Common myeloid progenitor, CD34-positive (primary cell): ENCODE results near the gene NEK7.

ENCODE experiments used
- CTCF ChIA-PET: fragments of 350-600 bp; sonication (Branson Sonifier 250); formaldehyde crosslinking; loops from one replicate; lab custom pipeline; 2021; ENCODE audit warnings: antibody characterized with exemption; lab: Charles Lee
- POLR2A ChIA-PET: fragments of 350-600 bp; sonication (Branson Sonifier 250); formaldehyde crosslinking; loops from one replicate; lab custom pipeline; 2021; ENCODE audit warnings: antibody characterized with exemption; lab: Charles Lee
- DNase-seq, 3 donors: peaks; one replicate each; pipeline versions ENCODE4 v3.0.0 to v3.0.0-alpha.2; 2013
- H3K27ac ChIP-seq, 2 experiments: 1 replicate in 1 of 2; 2 replicates in 1 of 2; pipeline ENCODE4 v1.7.0; 2013; ENCODE audit warnings: inconsistent platforms in 2 of 2, low read length in 2 of 2, mild to moderate bottlenecking in 2 of 2, low read depth in 1 of 2, moderate library complexity in 1 of 2; ENCODE audit not compliant: severe bottlenecking in 2 of 2, insufficient read depth in 1 of 2, poor library complexity in 1 of 2
- H3K27me3 ChIP-seq, 5 experiments: replicated peaks in 2 of 5; 1 replicate in 3 of 5; 2 replicates in 2 of 5; pipeline versions ENCODE4 v1.6.1 to v1.7.0; 2013; ENCODE audit warnings: low read length in 4 of 5, mild to moderate bottlenecking in 2 of 5, moderate library complexity in 2 of 5, inconsistent platforms in 1 of 5; ENCODE audit not compliant: insufficient read depth in 5 of 5, control insufficient read depth in 4 of 5
- H3K36me3 ChIP-seq, 4 experiments: 1 replicate in 2 of 4; 2 replicates in 2 of 4; pipeline versions ENCODE4 v1.6.1 to v1.7.0; 2013; ENCODE audit warnings: low read length in 3 of 4, control low read depth in 1 of 4, mild to moderate bottlenecking in 1 of 4; ENCODE audit not compliant: control insufficient read depth in 4 of 4, insufficient read depth in 4 of 4
- H3K4me1 ChIP-seq, 4 experiments: 1 replicate in 3 of 4; 2 replicates in 1 of 4; pipeline versions ENCODE4 v1.6.1 to v1.7.1; 2013; ENCODE audit warnings: low read length in 3 of 4, mild to moderate bottlenecking in 3 of 4, control low read depth in 1 of 4, inconsistent platforms in 1 of 4, moderate library complexity in 1 of 4; ENCODE audit not compliant: control insufficient read depth in 4 of 4, insufficient read depth in 4 of 4; ENCODE audit errors: control extremely low read depth in 1 of 4
- H3K4me3 ChIP-seq, 7 experiments: 1 replicate in 4 of 7; 2 replicates in 3 of 7; pipeline versions ENCODE4 v1.5.1 to v1.7.0; 2013; ENCODE audit warnings: mild to moderate bottlenecking in 7 of 7, low read length in 6 of 7, moderate library complexity in 6 of 7, inconsistent platforms in 2 of 7, low read depth in 2 of 7, control low read depth in 1 of 7; ENCODE audit not compliant: insufficient read depth in 4 of 7, control insufficient read depth in 1 of 7; ENCODE audit errors: extremely low read depth in 1 of 7
- H3K9me3 ChIP-seq, 5 experiments: 1 replicate in 4 of 5; 2 replicates in 1 of 5; pipeline versions ENCODE4 v1.6.1 to v1.7.1; 2013; ENCODE audit warnings: low read length in 4 of 5, mild to moderate bottlenecking in 2 of 5, inconsistent platforms in 1 of 5, low read depth in 1 of 5, moderate library complexity in 1 of 5; ENCODE audit not compliant: control insufficient read depth in 4 of 5, insufficient read depth in 2 of 5; ENCODE audit errors: control extremely low read depth in 1 of 5
- WGBS: methylation state at CpG from one replicate; pipeline ENCODE4 v1.1.5; 2013; ENCODE audit not compliant: insufficient coverage; 5-methylcytosine and 5-hydroxymethylcytosine counted together

Gene NEK7

GRCh38 chr1:198238121-198238520, 81.3 kb downstream of the NEK7 start:
- no peaks in the 10 kb centered on the region for H3K27me3 ChIP-seq
- POLR2A ChIA-PET = no interaction called here
- peak; percentile 70 to 96 (median 95) for DNase-seq
- no peak overlapping the region for H3K27ac ChIP-seq
- CTCF ChIA-PET = no interaction called here
- peaks cover 0 to 26% (median 11%) of the 10 kb centered on the region in 4 experiments for H3K4me1 ChIP-seq
- WGBS = 0% methylated on average over 2 of the region's 2 CpGs
- no peak overlapping the region for H3K4me3 ChIP-seq
- H3K36me3 ChIP-seq = peaks cover 3 to 19% (median 12%) of the 10 kb centered on the region in 4 experiments
- peaks cover 0 to 9% (median 2%) of the 10 kb centered on the region in 5 experiments for H3K9me3 ChIP-seq

DNA sequence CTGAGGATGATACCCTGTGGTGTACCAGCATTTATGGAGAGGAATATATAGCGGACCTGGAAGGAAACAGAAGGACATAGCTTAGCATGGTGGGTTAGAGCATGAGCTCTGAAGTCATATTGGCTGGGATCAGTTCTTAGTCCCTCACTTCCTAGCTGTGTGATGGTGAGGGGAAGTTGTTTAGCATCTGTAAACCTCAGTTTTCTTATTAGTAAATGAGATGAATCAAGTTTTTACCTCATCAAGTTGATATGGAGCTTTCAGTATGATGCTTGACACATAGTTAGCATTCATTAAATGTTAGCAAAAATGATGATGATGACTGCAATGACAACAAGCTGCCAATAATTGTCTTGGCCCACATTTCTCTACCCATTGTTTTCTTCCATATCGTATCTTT, 84.8 kb downstream of the NEK7 start:
- Histone ChIP-seq H3K4me1 (peaks cover 0 to 19% (median 4%) of the 10 kb centered on the region in 4 experiments), H3K4me3 (no peak overlapping the region), H3K9me3 (peaks cover 0 to 5% (median 1%) of the 10 kb centered on the region in 5 experiments), H3K27me3 (no peaks in the 10 kb centered on the region), H3K27ac (no peak overlapping the region), H3K36me3 (peaks cover 4 to 24% (median 7%) of the 10 kb centered on the region in 4 experiments)
- 45% methylated on average over 2 of the region's 2 CpGs for WGBS
- DNase-seq = no peak
- ChIA-PET POLR2A (no interaction called here), CTCF (interaction anchor here (1.2 to 1.5 kb wide), 2 partner anchors 15 to 23 kb away, joined by 3 read pairs; no protein-coding TSS in a partner anchor)

- ChIA-PET POLR2A (no interaction called here), CTCF (interaction anchor here (0.8 to 1.6 kb wide), 3 partner anchors 9 to 32 kb away, joined by 3 to 5 read pairs (median 4); no protein-coding TSS in a partner anchor)
- Histone ChIP-seq H3K9me3 (no peaks in the 10 kb centered on the region), H3K36me3 (peaks cover 0 to 13% (median 3%) of the 10 kb centered on the region in 4 experiments), H3K27me3 (no peaks in the 10 kb centered on the region), H3K4me3 (no peak overlapping the region), H3K4me1 (no peaks in the 10 kb centered on the region), H3K27ac (no peak overlapping the region)
- DNase-seq = no peak
Measured at GRCh38 chr1:198244772-198245171, 88.0 kb downstream of the NEK7 start.

DNA sequence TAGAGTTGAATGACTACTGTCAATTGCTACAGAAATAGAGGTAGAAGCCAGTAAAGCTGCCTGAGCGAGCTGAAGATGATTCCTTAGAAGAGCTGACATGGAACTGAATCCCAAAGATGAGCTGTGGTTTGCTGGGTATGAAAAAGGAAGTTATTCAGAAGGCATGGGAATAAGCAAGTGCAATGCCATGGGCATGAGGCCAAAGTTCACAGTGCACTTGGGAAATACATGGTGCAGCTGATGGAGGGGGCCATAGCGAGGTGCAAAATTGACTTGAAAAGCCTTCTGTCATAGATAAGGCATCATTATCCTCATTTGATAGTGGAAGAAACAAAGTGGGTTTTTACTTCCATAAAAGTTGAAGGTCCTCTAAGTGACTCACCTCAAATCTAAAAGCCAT, 88.6 kb downstream of the NEK7 start:
- POLR2A ChIA-PET = no interaction called here
- WGBS = 94% methylated on average over 2 of the region's 2 CpGs
- CTCF ChIA-PET = interaction anchor here (0.9 to 1.6 kb wide), 2 partner anchors 13 to 33 kb away, joined by 3 to 5 read pairs; no protein-coding TSS in a partner anchor

DNA sequence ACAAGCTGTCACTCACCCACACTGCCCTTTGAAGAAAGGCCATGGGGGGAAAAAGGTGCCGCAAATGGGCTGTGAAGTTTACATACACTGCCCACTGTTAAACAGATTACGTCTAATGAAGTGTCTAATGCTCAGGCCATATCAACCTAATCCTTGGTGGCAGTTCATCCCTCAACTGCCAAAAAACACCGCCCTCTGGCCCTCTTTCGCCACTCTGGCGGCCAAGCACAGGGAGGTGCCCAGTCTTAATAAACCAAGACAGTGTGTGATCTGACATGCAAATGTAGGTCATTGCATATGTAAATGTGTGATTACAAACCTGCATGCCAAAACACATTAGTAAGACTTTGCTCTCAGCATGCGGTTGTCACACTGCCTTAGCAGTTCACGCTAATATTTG, 89.5 kb downstream of the NEK7 start:
- Histone ChIP-seq H3K4me3 (no peak overlapping the region), H3K27me3 (no peaks in the 10 kb centered on the region), H3K4me1 (no peaks in the 10 kb centered on the region), H3K9me3 (no peaks in the 10 kb centered on the region), H3K27ac (no peak overlapping the region), H3K36me3 (peaks cover 0 to 11% (median 3%) of the 10 kb centered on the region in 4 experiments)
- DNase-seq = no peak
- 100% methylated on average over 5 of the region's 7 CpGs for WGBS
- ChIA-PET POLR2A (no interaction called here), CTCF (interaction anchor here (0.6 kb wide), 1 partner anchor 17 kb away, joined by 3 read pairs; no protein-coding TSS in a partner anchor)

More for the DNA sequence above, 88.6 kb downstream of the NEK7 start:
- H3K4me1 ChIP-seq = no peaks in the 10 kb centered on the region
- no peaks in the 10 kb centered on the region for H3K9me3 ChIP-seq
- H3K27ac ChIP-seq = no peak overlapping the region
- no peak for DNase-seq
- H3K36me3 ChIP-seq = peaks cover 0 to 13% (median 3%) of the 10 kb centered on the region in 4 experiments
- no peaks in the 10 kb centered on the region for H3K27me3 ChIP-seq
- H3K4me3 ChIP-seq = no peak overlapping the region

GRCh38 chr1:198253259-198253658, 96.5 kb downstream of the NEK7 start:
- Histone ChIP-seq H3K9me3 (no peaks in the 10 kb centered on the region), H3K27me3 (no peaks in the 10 kb centered on the region), H3K4me3 (no peak overlapping the region), H3K36me3 (peaks cover 0 to 7% (median 3%) of the 10 kb centered on the region in 4 experiments), H3K27ac (peak overlapping the region; percentile 21 to 50), H3K4me1 (peaks cover 0 to 19% (median 7%) of the 10 kb centered on the region in 4 experiments)
- ChIA-PET POLR2A (no interaction called here), CTCF (interaction anchor here (1.1 to 1.2 kb wide), 2 partner anchors 9 to 70 kb away, joined by 3 to 4 read pairs; no protein-coding TSS in a partner anchor)
- WGBS = no CpG with 5 or more reads among the region's 4 CpGs
- DNase-seq = peak in 1 of 3 donors; percentile 19

GRCh38 chr1:198253668-198254067, 96.9 kb downstream of the NEK7 start:
- 14% methylated on average over 1 of the region's 1 CpG for WGBS
- H3K27me3 ChIP-seq = no peaks in the 10 kb centered on the region
- H3K9me3 ChIP-seq = no peaks in the 10 kb centered on the region
- peaks cover 0 to 19% (median 7%) of the 10 kb centered on the region in 4 experiments for H3K4me1 ChIP-seq
- H3K4me3 ChIP-seq = peak overlapping the region in 1 of 7 experiments; percentile 39
- CTCF ChIA-PET = interaction anchor here (0.8 to 1.4 kb wide), 4 partner anchors 9 to 165 kb away, joined by 3 to 6 read pairs (median 4); no protein-coding TSS in a partner anchor
- POLR2A ChIA-PET = no interaction called here
- H3K27ac ChIP-seq = peak overlapping the region; percentile 21 to 50
- peaks cover 0 to 7% (median 3%) of the 10 kb centered on the region in 4 experiments for H3K36me3 ChIP-seq
- DNase-seq = peak; percentile 56 to 91 (median 81)
